ENCODE data around the gene DESI1.

The DESI1 gene

DNA sequence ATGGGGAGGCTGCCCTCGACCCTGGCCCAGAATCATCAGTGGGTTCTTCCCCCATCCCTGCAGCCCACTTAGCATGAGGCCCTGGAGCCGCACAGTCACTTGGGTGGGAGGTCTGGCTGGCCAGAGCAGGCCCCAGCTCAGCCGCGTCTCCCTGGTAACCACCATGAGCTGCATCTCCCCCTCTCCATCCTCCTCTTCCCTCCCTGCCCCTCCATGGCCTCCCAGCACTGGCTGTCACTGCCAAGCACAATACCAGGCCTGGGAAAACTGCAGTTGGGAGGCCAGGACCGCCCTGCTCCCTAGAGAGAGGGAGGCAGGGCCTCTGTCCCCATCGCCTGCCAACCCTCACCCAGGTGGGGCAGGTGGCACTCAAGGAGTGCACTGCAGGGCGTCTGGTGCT, 52.0 kb downstream of the DESI1 start:
- Histone ChIP-seq H3K4me3 (ENCODE audit: low read depth, low read length, poor library complexity, severe bottlenecking) (no peak overlapping the region), H3K36me3 (ENCODE audit: insufficient read depth, low read length) (no peaks in the 10 kb centered on the region), H3K9me2 (ENCODE audit: low read depth, low read length) (no peaks in the 10 kb centered on the region), H3K4me2 (ENCODE audit: low read length) (no peak overlapping the region), H3F3A (ENCODE audit: insufficient read depth, low read length) (no peaks in the 10 kb centered on the region), H2AFZ (ENCODE audit: low read length) (no peak overlapping the region), H3K27me3 (ENCODE audit: insufficient read depth, low read length) (no peaks in the 10 kb centered on the region; the same call in 1 of the 2 replicates), H3K9me3 (ENCODE audit: low read length) (no peaks in the 10 kb centered on the region), H3K9ac (ENCODE audit: low read length) (no peak overlapping the region), H3K27ac (ENCODE audit: low read depth, low read length, poor library complexity, severe bottlenecking) (no peak overlapping the region), H3K4me1 (ENCODE audit: insufficient read depth, low read length, severe bottlenecking) (no peaks in the 10 kb centered on the region), H3K79me2 (ENCODE audit: insufficient read depth, low read length) (no peaks in the 10 kb centered on the region), H4K20me1 (ENCODE audit: insufficient read depth, low read length) (no peaks in the 10 kb centered on the region)
- TF ChIP-seq, protein P1, sequence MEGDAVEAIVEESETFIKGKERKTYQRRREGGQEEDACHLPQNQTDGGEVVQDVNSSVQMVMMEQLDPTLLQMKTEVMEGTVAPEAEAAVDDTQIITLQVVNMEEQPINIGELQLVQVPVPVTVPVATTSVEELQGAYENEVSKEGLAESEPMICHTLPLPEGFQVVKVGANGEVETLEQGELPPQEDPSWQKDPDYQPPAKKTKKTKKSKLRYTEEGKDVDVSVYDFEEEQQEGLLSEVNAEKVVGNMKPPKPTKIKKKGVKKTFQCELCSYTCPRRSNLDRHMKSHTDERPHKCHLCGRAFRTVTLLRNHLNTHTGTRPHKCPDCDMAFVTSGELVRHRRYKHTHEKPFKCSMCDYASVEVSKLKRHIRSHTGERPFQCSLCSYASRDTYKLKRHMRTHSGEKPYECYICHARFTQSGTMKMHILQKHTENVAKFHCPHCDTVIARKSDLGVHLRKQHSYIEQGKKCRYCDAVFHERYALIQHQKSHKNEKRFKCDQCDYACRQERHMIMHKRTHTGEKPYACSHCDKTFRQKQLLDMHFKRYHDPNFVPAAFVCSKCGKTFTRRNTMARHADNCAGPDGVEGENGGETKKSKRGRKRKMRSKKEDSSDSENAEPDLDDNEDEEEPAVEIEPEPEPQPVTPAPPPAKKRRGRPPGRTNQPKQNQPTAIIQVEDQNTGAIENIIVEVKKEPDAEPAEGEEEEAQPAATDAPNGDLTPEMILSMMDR (IDR thresholded peaks at IDR 0.05; ENCODE audit: low read length) = no peak
- TF ChIP-seq EZH2 (IDR thresholded peaks at IDR 0.05; ENCODE audit: borderline replicate concordance, low read length) = no peak

DNA sequence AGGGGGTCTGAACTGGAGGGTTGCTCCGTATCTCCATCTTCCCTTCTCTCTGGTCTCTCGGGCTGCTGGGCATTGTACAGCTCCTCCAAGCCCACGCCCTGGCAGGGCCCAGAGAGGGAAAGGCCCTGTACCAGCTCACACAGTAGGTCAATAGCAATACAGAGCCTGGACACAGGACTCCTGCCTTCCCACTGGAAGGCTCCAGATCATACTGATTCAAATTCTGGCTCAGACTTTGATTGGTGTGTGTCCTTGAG, 53.4 kb downstream of the DESI1 start:
- Histone ChIP-seq H3K27me3 (ENCODE audit: insufficient read depth, low read length) (no peaks in the 10 kb centered on the region; the same call in 1 of the 2 replicates), H3K36me3 (ENCODE audit: insufficient read depth, low read length) (no peaks in the 10 kb centered on the region), H3K9ac (ENCODE audit: low read length) (no peak overlapping the region), H3K9me3 (ENCODE audit: low read length) (no peaks in the 10 kb centered on the region), H3K4me3 (ENCODE audit: low read depth, low read length, poor library complexity, severe bottlenecking) (no peak overlapping the region), H3K4me1 (ENCODE audit: insufficient read depth, low read length, severe bottlenecking) (no peaks in the 10 kb centered on the region), H3F3A (ENCODE audit: insufficient read depth, low read length) (no peaks in the 10 kb centered on the region), H3K9me2 (ENCODE audit: low read depth, low read length) (no peaks in the 10 kb centered on the region), H3K4me2 (ENCODE audit: low read length) (no peak overlapping the region), H4K20me1 (ENCODE audit: insufficient read depth, low read length) (no peaks in the 10 kb centered on the region), H3K27ac (ENCODE audit: low read depth, low read length, poor library complexity, severe bottlenecking) (no peak overlapping the region), H2AFZ (ENCODE audit: low read length) (no peak overlapping the region), H3K79me2 (ENCODE audit: insufficient read depth, low read length) (no peaks in the 10 kb centered on the region)
- no peak for TF ChIP-seq EZH2 (IDR thresholded peaks at IDR 0.05; ENCODE audit: borderline replicate concordance, low read length)
- TF ChIP-seq, protein P1 (IDR thresholded peaks at IDR 0.05; ENCODE audit: low read length) = no peak

GRCh38 chr22:41565403-41566054, 55.3 kb downstream of the DESI1 start:
- Histone ChIP-seq H3K9me2 (ENCODE audit: low read depth, low read length) (no peaks in the 10 kb centered on the region), H3K9ac (ENCODE audit: low read length) (no peak overlapping the region), H3K4me3 (ENCODE audit: low read depth, low read length, poor library complexity, severe bottlenecking) (no peak overlapping the region), H3K9me3 (ENCODE audit: low read length) (no peaks in the 10 kb centered on the region), H2AFZ (ENCODE audit: low read length) (no peak overlapping the region), H3K4me2 (ENCODE audit: low read length) (no peak overlapping the region), H3K27me3 (ENCODE audit: insufficient read depth, low read length) (no peaks in the 10 kb centered on the region; the same call in 1 of the 2 replicates), H3K36me3 (ENCODE audit: insufficient read depth, low read length) (no peaks in the 10 kb centered on the region), H3F3A (ENCODE audit: insufficient read depth, low read length) (no peaks in the 10 kb centered on the region), H3K4me1 (ENCODE audit: insufficient read depth, low read length, severe bottlenecking) (no peaks in the 10 kb centered on the region), H4K20me1 (ENCODE audit: insufficient read depth, low read length) (no peaks in the 10 kb centered on the region), H3K79me2 (ENCODE audit: insufficient read depth, low read length) (no peaks in the 10 kb centered on the region), H3K27ac (ENCODE audit: low read depth, low read length, poor library complexity, severe bottlenecking) (no peak overlapping the region)
- TF ChIP-seq EZH2 (IDR thresholded peaks at IDR 0.05; ENCODE audit: borderline replicate concordance, low read length) = no peak
- TF ChIP-seq, protein P1 (IDR thresholded peaks at IDR 0.05; ENCODE audit: low read length) = no peak
